Measurements from ENCODE around the gene HOXD13. TPM values are rescaled to one million over a fixed set of nuclear protein-coding genes. Genes with fewer than 3 reads are reported as not detected.

HOXD13 gene
- total RNA-seq, 1 donor from 2014 or later, result not detected

DNA sequence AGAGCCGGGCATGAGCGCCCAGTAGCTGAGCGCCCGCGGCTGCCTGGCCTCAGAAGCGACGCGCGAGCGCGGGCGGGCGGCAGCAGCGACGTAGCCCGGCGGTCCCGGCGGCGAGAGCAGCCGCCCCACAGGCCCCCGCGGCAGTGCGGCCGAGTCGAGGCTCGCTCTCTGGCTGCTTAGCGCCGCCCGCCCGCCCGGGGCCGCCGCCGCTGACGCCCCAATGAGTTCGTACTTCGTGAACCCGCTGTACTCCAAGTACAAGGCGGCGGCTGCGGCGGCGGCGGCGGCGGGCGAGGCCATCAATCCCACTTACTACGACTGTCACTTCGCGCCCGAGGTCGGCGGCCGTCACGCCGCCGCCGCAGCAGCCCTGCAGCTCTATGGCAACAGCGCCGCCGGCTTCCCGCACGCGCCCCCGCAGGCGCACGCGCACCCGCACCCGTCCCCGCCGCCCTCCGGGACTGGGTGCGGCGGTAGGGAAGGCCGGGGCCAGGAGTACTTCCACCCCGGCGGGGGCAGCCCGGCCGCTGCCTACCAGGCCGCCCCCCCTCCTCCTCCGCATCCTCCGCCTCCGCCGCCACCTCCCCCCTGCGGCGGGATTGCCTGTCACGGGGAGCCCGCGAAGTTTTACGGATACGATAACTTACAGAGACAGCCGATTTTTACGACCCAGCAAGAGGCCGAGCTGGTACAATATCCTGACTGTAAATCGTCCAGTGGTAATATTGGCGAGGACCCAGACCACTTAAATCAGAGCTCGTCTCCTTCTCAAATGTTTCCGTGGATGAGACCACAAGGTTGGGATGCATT is 37.8 kb downstream of the HOXD13 start:
- no peak for DNase-seq (ENCODE audit: extremely low read depth, low read depth, low spot score)

DNA sequence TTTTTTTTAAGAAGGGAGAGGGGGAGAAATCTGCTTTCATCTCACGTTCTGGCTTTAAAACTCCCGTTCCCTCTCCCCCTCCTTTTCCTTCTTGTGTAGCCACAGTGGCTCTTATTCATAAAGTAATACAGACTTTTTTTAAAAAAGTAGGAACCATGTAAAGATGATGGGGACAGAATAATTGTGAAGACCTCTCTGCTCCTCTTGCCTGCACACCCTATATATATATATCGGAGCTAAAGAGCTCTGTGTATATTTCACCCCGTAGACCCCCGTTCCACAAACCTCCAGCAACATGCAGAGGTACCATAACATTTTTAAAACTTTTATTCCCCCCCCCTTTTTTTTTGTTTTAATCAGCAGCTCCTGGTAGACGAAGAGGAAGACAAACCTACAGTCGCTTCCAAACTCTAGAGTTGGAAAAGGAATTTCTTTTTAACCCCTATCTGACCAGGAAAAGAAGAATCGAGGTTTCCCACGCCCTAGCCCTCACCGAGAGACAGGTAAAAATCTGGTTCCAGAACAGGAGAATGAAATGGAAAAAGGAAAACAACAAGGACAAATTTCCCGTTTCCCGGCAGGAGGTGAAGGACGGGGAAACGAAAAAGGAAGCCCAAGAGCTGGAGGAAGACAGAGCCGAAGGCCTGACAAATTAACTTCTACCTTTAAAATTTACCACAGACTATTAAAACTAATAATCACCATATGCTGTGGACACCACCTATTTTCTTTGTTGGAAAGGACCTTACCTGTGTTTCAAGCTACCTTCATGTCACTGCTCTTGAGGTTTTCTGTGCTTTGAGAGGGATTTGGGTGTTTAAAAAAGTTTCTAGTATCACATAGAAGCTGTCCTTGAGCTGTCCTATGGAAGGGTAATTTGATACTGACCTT is 38.7 kb downstream of the HOXD13 start:
- DNase-seq (ENCODE audit: extremely low read depth, low read depth, low spot score), result no peak

DNA sequence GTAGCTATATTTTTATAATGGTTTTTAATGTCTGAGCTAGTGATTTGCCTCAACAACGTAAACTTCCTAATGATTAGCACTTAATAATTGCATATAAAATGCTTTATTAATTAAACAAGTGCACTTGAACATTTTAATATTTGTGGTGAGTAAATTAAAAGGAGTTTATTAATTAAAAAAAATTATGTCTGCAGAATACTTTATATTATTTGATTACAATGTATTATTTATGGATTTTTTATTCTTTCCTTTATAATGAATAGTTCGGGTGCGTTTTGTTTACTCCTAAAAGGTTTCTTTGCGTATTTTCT is 39.3 kb downstream of the HOXD13 start:
- DNase-seq (ENCODE audit: extremely low read depth, low read depth, low spot score), result no peak

DNA sequence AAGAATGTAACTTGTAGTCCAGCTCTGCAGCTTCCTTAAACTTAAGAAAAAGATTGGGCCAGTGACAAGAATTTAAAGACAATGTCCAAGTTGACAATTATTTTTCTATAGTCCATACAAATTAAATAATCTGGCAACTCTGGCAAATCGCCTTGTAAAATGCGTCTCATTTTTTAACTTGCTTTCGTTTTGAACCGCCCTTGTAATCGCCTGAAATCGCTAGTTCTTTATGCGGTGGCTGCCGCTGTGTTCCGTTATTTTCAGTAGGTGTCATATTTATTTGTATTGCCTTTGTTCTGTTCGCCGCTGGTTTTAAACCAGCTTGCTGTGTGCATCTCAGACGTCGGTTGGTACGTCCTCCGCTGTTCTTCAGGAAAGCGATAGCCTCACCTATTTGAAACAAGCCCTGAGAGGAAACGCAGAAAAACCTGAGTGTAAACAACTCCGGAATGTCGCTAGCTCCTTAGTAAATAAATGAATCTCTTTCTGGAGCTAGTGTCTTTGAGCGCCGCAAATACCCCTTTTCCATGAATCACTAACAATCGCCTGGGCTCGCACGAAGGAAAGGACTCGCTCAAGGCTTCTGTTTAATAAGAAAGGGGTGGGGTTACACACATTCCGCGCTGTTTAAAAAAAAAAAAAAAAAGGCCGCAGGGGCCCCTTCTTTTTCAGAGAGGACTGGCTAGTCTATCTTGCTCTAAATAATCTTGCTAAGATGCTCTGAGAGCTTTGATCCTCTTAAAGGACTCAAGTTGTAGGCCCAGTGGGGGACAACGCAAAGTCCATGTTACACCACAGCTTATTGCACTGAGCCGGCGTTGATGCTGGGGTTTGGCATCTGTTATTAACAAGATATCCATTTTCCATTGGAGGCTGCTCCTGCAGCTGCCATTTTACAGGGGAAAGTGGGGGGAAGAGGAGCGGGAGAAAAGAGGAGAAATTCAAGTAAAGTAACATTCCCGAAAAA is 40.0 kb downstream of the HOXD13 start:
- DNase-seq (ENCODE audit: extremely low read depth, low read depth, low spot score), result no peak

DNA sequence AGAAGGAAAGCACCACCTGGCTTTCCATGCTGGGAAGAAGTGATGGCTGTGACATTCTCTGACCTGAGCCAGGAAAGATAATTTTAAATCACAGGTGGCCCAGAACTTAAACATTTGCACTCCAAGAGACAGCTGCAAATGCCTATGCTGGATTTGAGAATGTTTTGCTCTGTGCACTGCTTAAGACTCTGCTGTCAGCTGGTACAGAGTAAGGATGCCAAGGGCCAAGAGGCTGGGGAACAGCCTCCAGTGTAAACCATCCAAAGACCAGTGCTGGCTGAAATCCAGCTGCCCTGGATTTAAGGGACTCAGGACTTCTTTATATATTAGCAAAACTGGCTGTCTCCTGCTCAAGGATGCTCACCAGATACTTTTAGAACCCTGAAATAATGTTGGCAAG is 40.9 kb downstream of the HOXD13 start:
- DNase-seq (ENCODE audit: extremely low read depth, low read depth, low spot score), result no peak

DNA sequence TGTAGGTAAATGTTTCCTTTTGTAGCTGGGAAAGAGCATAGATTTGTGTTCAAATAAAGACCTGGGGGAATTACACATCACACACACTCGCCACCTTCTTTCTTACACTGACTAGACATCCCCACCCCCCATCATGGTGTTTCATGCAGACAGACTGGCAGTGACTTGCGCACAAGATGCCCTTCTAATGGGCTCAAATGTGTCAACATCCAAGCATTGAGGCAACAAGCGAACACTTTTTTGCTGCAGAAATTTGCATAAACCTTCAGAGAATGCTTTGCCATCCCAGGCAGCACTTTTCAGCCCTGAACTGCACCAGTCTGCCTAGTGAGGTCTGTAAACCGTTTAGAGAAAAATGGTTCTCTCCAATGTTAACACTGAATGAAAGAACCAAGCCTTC is 41.5 kb downstream of the HOXD13 start:
- no peak for DNase-seq (ENCODE audit: extremely low read depth, low read depth, low spot score)

DNA sequence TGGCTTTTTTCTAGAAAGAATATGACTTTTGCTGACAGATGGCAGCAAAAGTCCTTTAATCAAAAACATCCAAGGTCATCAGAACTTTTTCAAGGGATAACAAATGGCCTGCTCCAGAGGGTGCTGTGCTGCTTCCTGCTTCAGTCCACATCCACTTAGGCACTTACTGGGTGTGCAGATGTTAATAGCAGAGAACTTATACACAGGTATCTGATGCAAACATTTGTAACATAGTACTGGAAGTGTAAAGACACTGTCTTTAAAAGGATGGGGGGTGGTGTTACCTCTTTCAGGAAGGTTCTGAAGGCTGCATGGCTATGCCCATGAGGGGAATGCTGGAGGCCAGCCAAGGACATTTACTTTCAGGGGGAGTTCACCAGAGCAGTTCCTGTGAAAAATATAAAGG is 42.5 kb downstream of the HOXD13 start:
- no peak for DNase-seq (ENCODE audit: extremely low read depth, low read depth, low spot score)

DNA sequence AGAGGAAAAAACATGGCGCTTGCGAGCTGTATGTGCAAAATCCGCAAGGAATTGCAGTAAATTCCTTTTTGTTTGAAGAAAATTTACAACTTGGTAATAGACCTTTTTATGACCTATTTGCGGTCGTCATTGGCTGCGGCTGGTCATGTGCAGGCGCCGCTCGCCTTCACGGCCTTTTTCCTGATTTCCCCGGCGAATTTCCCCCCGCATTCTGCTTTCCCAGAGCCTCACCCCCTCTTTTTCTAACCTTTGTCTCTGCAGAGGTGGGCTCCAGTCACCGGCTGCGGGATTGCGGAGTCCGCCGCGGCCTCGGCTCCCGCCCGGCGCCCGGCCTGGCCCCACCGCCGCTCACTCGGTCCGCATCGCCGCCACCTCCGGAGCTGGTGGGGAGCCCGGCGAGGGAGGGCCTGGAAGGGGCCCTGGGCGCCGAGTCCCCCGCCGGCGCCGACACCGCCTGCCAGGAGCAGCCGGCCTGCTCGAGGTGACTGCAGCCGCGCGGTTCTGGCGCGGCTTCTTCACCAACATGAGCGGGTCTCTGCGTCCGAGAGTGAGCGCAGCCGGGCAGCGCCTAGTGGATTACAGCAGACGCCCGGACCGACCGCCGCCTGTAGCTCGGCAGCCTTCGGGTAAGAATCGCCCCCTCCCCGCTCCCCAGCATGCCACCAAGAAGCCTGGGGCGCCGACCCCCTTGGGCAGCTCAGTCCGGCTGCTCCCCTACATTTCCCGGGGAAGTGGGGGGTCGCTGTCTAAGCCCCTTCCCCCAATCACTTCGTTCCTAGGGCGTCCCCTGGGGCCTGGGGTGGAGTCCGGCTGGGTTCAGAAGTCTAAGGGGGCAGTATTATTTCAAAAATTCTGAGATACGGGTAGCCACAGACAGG is 44.1 kb downstream of the HOXD13 start:
- DNase-seq (ENCODE audit: extremely low read depth, low read depth, low spot score), result no peak

DNA sequence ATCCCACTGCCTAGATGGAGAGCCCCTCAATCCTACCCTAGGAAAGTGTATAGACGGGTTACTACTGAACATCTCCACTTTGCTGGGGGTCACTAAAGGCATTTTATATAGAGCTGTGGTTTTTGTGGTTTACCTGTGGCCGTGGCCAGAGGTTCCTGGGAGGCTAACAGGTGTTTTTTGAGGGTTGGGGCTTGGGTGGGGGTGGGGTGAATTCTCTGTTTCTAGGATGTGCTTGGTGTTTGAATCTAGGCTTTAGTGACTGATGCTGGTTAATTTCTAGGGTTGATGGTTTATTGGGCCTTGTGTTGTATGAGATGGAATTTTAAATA is 44.7 kb downstream of the HOXD13 start:
- DNase-seq (ENCODE audit: extremely low read depth, low read depth, low spot score), result no peak

DNA sequence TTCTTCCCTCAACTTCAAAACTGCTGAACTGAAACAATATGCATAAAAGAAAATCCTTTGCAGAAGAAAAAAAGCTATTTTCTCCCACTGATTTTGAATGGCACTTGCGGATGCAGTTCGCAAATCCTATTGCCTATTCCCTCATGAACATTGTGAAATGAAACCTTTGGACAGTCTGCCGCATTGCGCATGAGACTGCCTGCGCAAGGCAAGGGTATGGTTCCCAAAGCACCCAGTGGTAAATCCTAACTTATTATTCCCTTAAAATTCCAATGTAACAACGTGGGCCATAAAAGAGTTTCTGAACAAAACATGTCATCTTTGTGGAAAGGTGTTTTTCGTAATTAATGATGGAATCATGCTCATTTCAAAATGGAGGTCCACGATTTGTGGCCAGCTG is 45.4 kb downstream of the HOXD13 start:
- DNase-seq (ENCODE audit: extremely low read depth, low read depth, low spot score), result no peak

DNA sequence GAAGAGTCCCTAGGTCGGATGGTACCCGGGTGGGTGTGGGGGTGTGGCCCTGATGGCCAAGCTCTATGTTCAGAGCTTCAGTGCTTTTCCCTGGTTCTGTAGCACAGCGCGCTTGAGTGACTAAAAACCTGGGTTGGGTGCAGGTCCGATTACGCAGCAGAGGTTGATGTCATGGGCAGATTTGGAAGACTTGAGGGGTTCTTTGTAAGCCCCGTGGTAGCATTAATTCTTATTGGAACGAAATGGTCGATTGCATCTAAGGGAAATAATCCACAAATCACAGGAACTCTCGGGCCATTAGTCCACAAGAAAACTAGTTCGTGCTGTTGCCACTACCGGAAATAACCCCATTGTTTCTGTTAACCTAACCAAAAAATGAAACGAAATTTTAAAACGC is 46.0 kb downstream of the HOXD13 start:
- no peak for DNase-seq (ENCODE audit: extremely low read depth, low read depth, low spot score)

DNA sequence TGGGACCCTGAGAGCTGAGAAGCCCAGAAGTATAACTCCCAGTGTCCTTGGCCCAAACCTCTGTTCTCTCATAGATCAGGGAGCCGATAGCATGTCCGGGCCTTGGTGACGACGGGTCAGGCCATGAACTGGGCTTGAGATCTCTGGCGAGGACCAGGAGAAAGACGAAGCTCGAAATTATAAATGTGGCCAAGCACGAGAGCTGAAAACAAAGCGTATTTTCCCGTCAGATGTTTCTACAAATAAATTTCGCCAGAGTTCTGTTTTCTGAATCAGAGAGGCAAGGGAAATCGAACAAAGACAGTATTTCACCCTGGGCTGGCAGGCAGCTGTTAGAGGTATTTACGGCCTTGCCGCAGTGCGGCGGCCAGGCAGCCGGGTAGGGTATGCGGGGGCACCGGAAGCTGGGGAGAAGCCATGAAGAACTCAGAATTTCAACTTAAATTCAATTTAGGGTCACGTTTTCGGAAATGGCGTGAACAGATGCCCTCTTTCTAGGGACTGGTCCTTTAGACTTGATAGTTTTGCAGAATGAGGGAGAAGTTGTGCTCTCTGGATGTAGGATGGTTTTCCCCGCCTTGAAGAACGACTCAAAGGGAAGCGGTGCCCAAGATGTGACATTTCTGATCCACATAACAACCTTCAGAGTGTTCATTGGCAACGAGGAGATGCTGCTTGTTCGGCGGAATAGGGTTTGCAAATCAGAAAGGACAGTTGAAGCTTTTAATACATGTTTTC is 46.6 kb downstream of the HOXD13 start:
- no peak for DNase-seq (ENCODE audit: extremely low read depth, low read depth, low spot score)

DNA sequence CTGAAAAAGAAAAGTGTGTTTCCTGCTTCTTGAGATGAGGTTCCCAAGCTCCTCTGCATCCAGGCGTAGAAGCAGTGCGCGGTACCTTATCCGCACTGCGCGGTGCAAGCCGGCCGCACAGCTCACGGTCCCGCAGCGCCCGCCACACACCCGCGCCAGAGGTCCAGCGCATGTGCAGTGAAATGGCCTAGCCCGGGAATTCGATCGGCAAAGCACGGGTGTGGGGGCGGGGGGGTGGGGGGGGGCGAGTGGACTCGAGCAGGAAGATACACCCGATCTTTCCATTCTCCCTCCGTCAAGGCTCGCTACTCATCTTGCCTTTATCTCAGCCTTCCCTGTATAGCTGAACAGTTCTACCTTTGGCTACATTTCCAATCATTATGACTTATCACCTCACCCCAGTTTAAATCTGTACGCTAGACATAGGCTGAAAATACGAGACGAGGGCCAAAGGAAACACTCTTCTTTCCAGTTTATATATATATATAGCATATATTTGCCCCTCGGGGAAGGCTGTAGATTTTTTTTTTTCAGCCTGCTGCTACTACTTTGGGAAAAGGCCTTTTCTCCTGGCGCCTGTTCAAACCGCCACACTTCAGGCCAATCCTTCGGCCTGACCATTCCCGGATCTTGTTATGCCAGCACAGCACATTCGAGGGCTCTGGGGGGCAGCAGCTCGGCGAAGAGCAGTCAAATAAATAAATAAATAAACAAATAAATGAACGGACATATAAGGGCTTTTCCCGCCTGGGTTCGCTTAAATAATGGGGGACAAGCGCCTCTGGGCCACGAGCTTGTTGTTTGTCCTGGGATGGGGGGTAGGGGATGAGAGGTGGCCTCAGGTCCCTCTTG is 47.4 kb downstream of the HOXD13 start:
- no peak for DNase-seq (ENCODE audit: extremely low read depth, low read depth, low spot score)

DNA sequence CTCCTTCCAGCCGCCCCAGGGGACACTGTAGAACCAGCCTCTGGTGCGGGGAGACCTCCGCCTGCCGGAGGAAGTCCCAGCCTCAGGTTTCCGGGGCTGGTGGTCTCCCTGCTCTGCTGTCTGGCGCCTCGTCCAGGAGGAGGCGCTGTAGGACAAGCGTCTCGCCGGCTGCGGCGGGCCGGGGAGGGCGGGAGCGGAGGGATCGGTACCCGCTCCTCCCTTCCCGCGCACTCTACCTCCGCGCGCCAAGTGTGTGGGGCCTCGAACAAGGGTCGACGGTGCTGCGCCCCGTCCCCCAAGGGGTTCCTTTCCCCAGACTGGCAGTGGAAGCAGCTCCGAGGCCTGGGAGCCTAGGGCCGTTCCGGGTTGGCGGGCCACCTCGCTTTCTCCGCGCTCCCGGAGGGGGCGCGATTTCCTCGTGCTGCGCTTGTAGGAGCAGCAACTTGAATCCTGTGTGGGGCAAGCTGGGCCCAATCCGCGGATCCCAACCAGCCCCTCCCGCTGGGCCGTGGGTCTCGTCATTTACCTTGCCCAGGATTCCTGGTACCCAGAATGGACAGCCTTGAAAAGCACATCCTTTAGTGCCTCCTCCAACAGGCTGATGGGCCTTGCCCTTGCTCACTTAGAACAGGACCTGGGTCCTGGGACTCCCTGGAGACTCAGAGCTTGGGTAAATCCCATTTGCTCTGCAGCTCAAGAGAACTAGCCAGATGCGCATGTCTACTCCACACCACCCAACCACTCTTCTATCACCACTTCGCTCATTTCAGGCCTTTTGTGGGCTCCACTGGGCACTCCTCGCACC is 48.2 kb downstream of the HOXD13 start:
- no peak for DNase-seq (ENCODE audit: extremely low read depth, low read depth, low spot score)

DNA sequence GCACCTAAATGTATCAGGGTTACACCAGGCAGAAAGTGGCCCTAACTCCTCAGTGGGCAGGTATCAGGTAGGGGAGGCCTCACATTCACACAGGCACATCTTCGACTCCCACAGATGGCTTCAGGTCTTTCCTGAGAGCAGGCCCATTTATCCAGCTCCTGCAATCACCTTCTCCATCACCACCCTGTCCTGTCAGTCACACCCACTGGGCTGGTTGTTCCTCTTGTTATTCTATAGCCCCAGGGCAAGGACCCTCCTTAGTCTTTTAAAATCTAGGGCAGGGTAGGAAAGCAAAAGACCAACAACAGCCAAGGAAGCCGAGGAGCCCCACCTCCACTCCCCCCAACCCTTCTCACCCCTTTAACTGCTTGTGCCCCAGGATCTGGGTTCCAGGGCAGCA is 49.8 kb downstream of the HOXD13 start:
- no peak for DNase-seq (ENCODE audit: extremely low read depth, low read depth, low spot score)

Measured in glomerular endothelial cell (primary cell).